ENCODE measurements around the gene KRT72.

- TF ChIP-seq CTCF (IDR thresholded peaks at IDR 0.05; ENCODE audit: poor library complexity, severe bottlenecking), result no peak
- no peak for TF ChIP-seq REST (IDR thresholded peaks at IDR 0.05; ENCODE audit: borderline replicate concordance)
- TF ChIP-seq TAF1 (IDR thresholded peaks at IDR 0.05; ENCODE audit: low read depth), result no peak
- TF ChIP-seq EP300 (conservative IDR thresholded peaks at IDR 0.05; ENCODE audit: poor library complexity, severe bottlenecking), result no peak
- no peak for TF ChIP-seq POLR2AphosphoS5 (IDR thresholded peaks at IDR 0.05)
These were observed 27.5 kb downstream of the KRT72 start, which contains the start of gene KRT74 for GRCh38 chr12:52573743-52574142.
